ENCODE measurements around the gene WDR33.

WDR33 gene

DNA sequence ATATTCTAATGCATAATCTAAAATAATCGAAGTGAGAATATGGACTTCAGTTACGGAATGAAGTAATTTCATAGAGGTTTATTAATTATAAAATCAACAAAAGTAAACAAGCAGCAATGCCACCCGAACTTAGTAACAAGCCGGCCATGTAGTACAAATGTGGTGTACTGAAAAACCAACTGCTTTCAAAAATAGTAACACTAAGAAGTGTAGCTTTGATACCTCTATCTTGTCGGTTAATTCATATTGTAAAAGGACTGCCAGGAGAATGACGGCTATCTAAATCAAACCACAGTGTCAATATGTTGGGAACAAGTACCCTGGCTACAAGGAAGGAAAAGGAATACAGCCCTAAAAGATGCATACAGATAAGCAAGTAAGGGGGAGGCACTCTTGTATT is 48.5 kb downstream of the WDR33 start:
- no peak for DNase-seq

DNA sequence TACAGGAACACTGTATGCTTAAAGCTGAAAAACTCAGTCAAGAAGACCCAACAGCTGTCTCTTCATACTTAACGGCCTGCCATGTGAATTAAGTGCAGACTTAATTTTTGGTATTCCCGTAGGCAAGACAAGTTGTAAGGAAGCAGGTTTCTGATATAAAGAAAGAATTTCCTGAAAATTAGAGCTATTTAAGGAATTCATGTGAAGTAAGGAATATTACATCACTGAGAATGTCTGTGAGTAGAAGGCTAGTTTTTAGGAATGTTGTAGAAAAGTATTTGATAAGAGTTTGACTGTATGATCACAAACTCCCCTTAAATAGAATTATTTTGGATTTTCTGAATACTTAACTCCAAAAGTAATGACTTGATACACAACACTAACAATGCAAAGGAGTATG is 51.0 kb downstream of the WDR33 start:
- DNase-seq: peak; percentile 12

DNA sequence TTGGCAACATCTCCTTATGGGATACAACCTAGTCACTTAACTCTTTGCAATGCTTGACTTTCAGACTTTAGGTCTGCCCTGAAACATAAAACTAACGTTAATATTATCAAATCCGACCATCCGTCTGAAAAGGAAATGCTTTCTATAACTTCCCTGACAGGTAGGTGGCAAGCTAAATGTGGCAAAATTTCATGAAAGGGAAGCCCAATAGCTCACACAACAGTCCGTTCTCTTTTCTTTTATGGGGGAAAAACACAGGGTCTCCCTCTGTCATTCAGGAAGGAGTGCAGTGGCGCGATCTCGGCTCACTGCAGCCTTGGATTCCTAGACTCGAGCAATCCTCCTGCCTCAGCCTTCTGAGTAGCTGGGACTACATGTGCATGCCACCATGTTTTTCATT is 56.8 kb downstream of the WDR33 start:
- no peak for DNase-seq

DNA sequence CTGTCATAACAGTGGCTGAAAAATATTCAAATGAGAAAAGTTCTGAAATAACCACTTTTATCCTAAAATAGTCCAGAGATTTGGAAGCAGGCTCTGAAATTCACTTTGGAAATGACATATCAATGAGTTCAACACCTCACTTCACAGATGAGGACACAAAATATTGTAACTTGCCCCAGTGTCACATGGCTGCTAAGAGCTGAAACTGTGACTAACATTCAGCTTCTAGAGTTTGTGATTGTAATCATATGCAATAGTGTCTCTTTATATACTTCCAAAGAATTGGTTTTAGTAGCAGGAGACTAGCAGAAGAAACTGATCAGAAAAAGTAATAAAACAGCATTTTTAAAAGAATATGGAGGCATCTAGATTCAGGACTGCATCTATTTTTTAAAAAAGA is 57.6 kb downstream of the WDR33 start:
- DNase-seq: no peak

DNA sequence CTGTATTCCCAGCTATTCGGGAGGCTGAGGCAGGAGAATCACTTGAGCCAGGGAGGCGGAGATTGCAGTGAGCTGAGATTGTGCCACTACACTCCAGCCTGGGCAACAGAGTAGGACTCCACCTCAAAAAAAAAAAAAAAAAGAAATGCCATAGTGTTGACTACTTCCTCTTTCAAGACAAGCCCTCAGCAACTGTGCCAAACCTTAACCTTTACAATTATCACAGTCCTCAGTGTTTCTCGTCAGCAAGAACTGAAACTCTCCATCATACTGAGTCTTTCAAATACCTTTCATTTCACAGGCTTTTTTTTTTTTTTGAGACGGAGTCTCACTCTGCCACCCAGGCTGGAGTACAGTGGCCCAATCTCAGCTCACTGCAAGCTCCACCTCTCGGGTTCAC is 61.4 kb downstream of the WDR33 start:
- peak; percentile 37 for DNase-seq

DNA sequence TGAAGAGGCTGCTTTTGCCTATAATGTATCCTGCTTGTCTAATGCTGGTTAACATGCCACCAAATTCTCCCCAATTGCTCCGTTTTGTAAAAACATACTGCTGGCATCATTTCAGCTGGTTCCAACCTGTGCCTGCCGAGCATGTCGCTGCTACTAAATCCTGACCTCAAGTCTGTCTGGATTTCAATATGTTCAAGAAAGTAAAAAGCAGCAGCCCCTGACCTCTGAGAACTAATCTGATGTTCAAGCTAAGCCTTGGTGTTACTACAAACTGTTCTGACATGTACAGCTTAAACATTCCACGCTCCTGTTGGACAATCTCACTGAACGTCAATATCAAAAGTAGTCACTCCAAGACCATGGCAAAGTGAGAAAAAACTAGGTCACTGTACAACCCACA is 63.4 kb downstream of the WDR33 start:
- DNase-seq: no peak

DNA sequence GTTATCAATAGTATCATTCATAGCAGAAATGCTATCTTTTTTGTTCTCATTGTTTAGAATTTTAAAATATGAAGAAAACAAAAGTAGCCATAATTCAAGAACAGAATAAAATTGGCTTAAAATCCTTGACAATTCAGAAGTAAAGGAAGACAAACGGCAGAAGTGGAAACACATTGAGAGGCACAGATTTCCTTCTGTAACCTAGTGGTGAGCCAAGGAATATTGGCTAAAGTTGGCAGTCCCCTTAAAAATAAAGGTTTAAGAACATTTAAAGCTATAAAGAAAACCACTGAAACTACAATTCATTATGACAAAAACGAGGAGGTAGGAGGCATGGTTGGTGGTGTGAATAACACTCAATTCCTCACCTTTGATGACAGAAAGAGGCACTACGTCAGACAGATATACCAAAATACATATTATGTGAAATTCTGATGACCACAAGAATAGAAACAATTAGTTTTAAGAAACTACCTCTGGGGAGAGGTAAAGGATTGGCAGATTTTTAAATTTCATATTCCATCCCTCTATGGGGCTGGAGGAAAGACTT is 67.4 kb downstream of the WDR33 start:
- DNase-seq: no peak

DNA sequence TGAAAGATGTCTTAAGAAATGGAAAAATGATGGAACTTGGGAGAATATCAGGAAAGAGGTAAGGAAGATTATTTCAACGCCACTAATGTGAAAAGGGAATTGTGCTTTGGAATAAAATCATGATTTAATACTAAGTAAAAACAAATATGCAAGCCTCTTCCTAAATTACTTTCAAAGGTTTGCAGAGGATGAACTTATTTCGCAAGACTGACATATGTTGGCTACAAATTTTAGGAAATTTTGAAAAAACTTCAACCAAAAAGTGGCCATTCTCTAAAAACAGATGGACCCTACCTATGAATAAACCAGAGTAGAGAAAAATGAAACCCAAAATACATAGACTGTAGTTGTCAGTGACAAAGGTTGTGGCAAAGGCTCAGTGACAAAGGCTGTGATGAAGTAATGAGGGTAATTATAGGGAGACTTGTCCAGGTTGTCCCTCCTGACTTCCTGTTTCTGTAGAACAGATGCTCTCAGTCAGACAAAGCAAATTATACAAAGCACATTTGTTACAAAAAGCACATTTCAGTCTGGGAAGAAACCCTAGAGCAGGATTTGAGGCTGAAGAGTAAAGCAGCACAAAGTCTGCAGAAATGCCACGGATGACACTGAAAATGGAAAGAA is 70.2 kb downstream of the WDR33 start:
- no peak for DNase-seq

DNA sequence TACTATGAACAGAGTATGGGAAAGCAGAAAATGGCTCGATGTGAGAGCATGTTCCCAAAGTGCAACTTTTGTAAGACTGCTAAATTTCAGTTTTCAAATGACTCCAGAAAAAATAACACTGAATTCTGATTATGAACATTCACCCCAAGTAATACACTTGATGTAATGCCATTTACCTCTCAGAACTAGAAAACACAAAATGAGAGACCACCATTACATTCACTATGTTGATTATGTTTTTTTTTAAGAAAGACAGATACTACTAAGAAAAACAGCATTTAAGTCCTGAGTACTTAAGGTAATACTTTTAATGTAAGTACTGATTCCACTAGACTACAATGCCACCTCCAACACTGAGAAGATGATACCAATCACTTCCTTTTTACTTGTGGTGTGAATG is 71.2 kb downstream of the WDR33 start:
- DNase-seq: no peak

DNA sequence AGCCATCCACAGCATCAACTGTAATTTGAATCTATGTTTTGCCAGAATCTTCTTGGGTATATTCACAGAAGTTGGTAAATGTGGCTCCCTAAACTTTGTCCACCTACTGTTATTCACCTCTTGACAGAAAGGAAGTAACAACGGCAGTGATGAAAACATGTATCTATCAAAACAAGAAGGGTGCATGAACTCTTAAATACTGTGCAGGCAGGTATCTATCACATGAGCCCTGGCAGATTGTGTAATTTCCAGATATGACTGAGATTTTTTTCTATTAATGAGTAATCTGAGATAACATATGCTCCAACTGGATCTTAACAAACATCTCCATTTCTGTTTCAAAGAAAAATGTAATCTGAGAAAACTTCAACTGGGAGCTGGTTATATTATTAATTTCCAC is 73.1 kb downstream of the WDR33 start:
- no peak for DNase-seq

DNA sequence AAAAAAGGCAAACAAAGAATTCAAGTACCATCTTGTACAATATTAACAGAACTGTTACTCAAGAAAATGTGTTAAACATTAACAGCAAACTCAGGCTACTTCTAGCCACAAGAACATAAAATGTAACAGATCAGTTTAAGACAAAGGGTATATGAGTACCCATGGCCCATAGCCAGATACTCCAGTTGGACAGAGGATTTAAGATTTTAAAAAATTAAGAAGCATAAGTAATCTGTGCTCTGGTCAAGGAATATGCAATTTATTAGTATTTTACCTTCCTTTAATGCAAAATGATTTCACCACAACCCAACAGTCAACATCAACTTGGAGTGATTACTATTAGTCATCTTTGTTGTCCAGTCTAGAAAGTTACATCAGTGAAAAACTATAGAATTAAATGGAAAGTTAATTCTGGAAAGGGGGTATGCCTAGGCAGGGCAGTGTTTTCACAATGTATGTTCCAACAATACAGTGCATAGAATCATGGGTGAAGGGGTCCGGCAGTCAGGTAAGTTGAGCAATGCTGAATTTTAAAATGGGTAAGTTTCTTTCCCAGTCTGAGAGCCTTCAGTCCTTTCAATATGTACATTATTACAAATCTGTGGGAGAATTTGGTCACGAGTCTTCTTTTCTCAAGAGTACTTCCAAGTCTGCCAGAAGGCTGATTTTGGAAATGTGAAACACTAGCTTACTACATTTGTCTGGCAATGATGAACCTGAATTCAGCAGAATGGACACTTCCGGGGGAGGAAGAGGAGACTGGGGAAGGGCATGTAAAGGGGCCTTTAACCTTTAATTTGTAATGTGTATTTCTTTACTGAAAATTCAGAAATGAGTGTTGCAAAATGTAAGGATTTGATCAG is 75.2 kb downstream of the WDR33 start:
- no peak for DNase-seq

DNA sequence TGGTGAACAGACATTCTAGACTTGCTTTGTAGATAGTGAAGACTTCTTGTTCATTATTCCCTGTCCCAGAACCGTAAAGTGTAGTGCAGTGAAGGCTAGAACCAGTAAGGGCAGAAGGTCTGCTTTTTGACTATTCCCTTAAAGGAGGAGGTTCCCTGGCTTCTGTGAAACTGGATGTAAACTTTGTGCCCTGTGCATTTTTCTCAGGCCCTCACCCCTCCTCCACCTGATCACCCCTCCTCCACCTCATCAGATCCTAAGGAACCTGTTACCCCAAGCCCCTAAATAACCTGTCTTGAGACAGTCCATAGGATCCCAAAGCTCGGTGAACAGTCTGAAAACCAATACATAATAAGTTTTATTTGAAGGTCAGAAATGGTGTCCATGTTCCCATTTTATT is 75.9 kb downstream of the WDR33 start:
- no peak for DNase-seq

DNA sequence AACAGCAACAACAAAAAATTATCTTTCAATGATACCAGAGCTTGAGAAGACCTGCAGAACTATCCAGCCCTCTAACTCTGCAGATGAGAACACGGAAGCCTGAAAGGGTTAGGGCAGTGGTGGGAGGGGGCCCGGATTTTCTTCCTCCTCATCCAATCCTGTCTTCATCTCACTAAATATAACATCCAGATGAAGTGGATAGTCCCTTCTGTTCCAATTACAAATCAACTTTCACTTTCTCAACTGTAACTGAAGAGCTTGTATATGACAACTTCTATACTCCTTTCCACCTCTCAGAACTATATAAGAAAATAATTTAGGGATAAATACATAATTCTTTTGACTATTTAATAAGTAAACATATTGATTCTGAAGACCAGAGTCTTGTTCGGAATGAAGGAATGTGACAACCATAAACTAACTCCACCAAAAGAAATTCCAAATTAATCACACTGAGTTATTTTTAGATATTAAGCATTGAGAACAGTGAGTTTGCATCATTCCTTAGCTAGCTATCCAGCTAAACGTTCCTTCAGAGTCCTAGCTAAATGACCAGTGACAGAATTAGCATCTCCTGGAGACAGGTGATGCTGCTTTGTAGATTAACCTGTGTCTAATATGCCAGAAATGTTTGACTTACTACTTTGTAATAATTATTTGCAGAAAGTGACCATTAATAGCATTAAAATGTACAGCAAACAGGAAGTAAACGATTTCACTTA is 77.0 kb downstream of the WDR33 start:
- peak; percentile 30 for DNase-seq

DNA sequence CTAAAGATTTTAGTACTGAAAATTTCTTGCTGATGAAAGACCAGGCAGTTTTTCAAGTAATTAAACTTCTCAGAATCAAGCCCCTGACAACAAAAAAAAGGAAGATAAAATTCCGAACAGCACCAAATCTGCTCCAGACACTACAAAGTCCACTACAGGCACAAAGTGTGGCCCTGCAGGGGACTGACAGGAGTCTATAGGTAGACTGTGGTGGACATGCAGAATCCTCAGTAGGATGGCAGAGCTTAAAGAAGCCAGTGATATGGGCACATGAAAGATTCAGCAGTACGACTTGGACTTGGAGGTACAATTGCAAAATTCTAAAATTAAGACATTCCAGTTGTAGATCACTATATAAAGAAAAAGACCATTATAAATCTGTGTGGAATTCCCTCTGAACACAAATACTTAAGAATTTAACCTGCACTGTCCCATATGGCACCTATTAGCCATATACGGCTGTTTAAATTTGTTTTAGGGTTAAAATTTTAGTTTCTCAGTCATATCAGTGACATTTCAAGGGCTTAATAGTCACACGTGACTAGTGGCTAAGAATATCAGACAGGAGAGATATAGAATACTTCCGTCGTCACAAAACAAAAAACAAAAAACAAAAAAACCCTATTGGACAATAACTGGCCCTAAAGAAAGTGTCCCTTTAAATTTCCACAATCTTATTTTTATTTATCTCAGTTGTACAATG is 77.7 kb downstream of the WDR33 start:
- DNase-seq: no peak

DNA sequence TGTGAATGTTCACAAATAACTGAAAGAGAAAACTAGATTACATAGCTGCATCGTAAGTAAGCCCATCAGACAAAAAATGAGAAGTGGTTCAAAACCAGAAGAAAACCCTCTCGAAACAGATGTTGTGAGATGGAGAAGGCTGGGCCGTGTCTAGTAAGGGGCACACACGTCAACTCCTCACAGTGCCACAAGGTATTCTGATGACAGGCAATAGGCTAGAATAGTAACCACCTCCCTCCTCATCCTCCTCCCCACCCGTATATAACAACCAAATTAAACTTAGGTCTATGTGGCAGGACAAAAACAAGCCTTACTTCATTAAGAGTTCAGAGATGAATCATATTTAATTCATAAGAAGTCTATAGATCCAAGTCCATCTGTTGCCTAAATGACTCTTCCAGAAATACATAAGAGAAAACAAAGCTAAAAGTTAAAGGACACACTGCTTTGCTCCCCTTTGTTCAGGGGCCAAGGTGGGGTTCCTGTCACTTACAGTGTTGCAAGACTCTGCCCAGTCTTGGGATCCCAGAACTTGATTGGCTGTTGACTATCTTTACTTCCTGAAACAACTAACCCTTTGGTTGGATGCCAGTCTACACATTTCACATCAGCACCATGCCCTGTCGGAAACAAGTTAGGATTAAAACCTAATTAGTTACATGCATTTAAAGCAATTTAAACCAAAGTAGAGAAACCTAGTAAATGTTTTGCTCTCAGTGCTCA is 84.7 kb downstream of the WDR33 start:
- no peak for DNase-seq

DNA sequence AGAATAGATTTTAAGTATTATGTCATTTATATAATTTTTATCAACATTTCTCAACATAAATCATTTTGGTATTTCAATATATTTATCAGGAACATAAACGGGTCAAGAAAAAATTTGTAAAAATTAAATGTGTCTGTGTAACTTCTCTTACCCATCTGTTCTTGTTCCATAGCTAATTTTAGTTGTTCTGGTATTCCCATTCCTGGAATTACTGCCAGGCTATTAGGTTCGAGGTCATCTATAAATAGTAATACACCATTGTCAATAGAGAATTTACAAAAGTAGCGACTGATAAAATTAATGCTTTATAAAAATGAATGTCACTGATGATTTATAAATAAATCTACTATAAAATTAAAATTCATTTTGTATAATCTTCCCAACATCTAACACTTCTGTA is 88.2 kb downstream of the WDR33 start:
- DNase-seq: no peak

DNA sequence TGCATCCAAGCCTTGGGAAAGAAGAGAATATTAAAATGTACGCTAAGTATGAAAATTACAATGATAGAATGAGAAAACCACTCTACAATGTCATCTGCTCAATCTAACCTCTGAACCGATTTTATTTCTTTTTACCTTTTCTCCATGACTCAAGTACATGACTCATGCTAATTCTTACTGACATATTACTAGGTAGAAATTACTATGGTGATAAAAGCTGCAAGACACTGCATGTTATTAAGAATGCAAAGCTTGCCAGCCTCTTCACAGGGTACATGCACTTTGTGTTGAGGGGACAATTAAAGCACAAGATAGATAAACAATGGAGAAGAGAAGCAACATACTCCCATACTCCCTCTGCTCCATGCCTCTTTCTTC is 89.0 kb downstream of the WDR33 start:
- DNase-seq: no peak

DNA sequence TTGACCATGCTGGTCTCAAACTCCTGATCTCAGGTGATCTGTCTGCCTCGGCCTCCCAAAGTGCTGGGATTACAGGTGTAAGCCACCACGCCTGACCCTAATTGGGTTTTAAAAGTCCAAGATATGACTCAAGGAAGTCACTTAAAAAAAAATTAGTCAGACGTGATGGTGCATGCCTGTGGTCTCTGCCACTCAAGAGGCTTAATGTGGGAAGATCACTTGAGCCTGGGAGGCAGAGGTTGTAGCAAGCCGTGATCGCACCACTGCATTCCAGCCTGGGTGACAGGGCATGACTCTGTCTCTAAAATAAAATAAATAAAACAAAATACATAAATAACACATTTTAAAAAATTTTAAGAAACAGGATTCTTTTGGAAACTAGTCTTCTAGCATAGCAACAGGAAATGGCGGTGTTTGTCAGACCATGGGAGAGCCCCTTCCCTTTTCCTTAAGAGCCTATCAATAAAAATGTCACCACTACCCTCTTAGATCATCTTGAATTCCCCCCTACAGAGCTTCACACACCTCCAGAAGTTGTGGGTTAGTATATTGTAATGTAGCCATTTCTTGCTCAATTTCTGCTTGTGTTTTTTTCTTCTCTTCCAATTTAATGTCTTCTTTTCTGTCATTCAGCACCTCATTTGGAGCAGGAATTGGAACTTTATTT is 89.5 kb downstream of the WDR33 start:
- DNase-seq: peak; percentile 53

DNA sequence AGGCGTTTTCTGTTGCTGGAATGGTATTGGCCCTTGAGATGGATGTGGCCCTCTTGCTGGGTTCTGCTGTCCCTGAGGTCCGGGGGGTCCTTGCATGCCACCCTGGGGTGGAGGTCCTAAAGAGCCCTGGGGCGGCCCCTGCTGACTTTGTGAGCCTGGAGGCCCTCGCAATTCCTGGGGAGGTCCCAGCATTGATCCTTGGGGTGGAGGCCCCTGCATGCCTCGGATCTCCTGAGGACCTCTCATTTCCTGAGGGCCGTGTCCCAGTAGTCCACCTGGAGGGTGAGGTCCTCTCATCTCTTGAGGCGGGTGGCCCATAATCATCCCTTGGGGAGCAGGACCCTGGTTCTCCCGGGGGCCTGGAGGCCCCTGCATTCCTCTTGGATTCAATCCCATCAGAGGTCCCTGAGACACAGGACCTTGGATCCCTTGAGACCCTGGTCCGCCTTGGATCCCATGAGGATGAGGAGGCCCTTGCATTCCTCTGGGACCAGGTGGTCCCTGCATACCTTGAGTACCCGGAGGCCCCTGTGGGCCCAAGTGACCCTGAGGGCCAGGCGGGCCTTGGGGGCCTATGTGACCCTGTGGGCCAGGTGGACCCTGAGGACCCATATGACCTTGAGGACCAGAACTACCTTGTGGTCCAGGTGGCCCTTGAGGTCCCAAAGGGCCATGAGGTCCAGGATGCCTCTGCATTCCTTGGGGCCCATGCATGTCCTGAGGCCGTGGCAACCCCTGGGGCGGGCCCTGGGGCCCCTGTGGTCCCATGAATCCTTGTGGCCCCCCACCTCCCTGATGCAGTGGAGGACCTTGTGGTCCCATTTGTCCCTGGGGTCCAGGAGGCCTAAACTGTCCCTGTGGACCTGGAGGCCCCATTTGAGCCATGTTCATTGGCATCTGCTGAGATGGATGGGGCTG is 91.4 kb downstream of the WDR33 start:
- DNase-seq: no peak

DNA sequence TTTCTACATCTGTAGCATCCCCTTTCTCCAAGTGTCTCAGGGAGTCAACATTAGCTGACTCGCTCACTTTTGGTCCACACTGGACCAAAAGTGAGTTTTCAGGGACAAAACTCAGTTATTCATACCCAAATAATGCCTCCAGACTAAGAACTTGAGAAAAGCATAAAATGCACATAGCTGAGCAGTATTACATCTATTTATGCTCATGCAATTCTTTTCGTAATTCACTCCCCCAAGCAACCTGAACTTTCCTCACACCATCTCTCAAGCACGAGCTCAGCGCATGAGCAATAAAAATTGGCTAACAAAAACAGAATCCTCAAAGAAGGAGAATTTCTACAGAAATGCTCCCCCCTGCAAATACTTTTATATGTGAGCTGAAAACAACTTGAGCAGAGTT is 92.7 kb downstream of the WDR33 start:
- no peak for DNase-seq
